Neural progenitor cell (in vitro differentiated cells): ENCODE data around the gene PCDHGB3. TPM values are rescaled to one million over a fixed set of nuclear protein-coding genes. Genes with fewer than 3 reads are reported as not detected.
"Not testable (repeated sequence)": the region's sequence is repeated elsewhere in the genome, so short reads cannot be mapped to it uniquely, and the experiment has no call there.

ENCODE experiments used
- DNase-seq: peaks from one replicate; pipeline ENCODE4 v3.0.0-alpha.2; 2016; ENCODE audit warnings: low spot score
- H2AFZ ChIP-seq: fragments of 200-600 bp; sonication (generic); replicated peaks from 2 replicates; pipeline ENCODE4 v1.6.1; 2016; ENCODE audit warnings: antibody characterized with exemption
- H3F3A ChIP-seq: fragments of 200-600 bp; sonication (generic); 2 replicates; pipeline ENCODE4 v1.6.1; 2016; ENCODE audit warnings: antibody characterized with exemption, low read depth
- H3K27ac ChIP-seq: fragments of 200-600 bp; sonication (generic); 2 replicates; pipeline ENCODE4 v1.5.1; 2016; ENCODE audit warnings: mild to moderate bottlenecking
- H3K27me3 ChIP-seq: fragments of 200-600 bp; sonication (generic); 2 replicates; pipeline ENCODE4 v1.6.1; 2016; ENCODE audit warnings: mild to moderate bottlenecking, moderate library complexity
- H3K36me3 ChIP-seq: fragments of 200-600 bp; sonication (generic); 2 replicates; pipeline ENCODE4 v1.5.1; 2016
- H3K4me1 ChIP-seq: fragments of 200-600 bp; sonication (generic); 2 replicates; pipeline ENCODE4 v1.6.1; 2016; ENCODE audit warnings: mixed run types
- H3K4me2 ChIP-seq: fragments of 200-600 bp; sonication (generic); 2 replicates; pipeline ENCODE4 v1.6.1; 2016
- H3K4me3 ChIP-seq: fragments of 200-600 bp; sonication (generic); 2 replicates; pipeline ENCODE4 v1.5.1; 2016
- H3K79me2 ChIP-seq: fragments of 200-600 bp; sonication (generic); 2 replicates; pipeline ENCODE4 v1.6.1; 2016; ENCODE audit warnings: low read depth
- H3K9ac ChIP-seq: fragments of 200-600 bp; sonication (generic); 2 replicates; pipeline ENCODE4 v1.6.1; 2016
- H3K9me3 ChIP-seq: fragments of 200-600 bp; sonication (generic); 2 replicates; pipeline ENCODE4 v1.5.1; 2016; ENCODE audit warnings: low read depth
- H4K20me1 ChIP-seq: fragments of 200-600 bp; sonication (generic); 2 replicates; pipeline ENCODE4 v1.6.1; 2016; ENCODE audit warnings: low read depth
- H3K27ac Mint-ChIP-seq: 3 replicates; pipeline ENCODE4 v1.8.0; 2021; ENCODE audit warnings: mixed read lengths
- H3K27me3 Mint-ChIP-seq: 2 replicates; pipeline ENCODE4 v1.8.0; 2022; ENCODE audit warnings: low read depth, mild to moderate bottlenecking, inconsistent platforms, moderate library complexity, mixed read lengths; ENCODE audit not compliant: insufficient read depth
- H3K36me3 Mint-ChIP-seq: 3 replicates; pipeline ENCODE4 v1.8.0; 2021; ENCODE audit warnings: mixed read lengths
- H3K4me1 Mint-ChIP-seq: 3 replicates; pipeline ENCODE4 v1.8.0; 2021; ENCODE audit warnings: mixed read lengths
- H3K4me3 Mint-ChIP-seq: 3 replicates; pipeline ENCODE4 v1.8.0; 2021; ENCODE audit warnings: mild to moderate bottlenecking, moderate library complexity, mixed read lengths
- H3K9me3 Mint-ChIP-seq: 3 replicates; pipeline ENCODE4 v1.8.0; 2020; ENCODE audit warnings: mixed read lengths
- EZH2 ChIP-seq: fragments of 200-600 bp; sonication (generic); IDR thresholded peaks from 2 replicates; pipeline ENCODE4 v1.6.1; 2017; ENCODE audit warnings: antibody characterized with exemption, mild to moderate bottlenecking, moderate library complexity
- EZH2phosphoT487 ChIP-seq: fragments of 200-600 bp; sonication (generic); IDR thresholded peaks from 2 replicates; pipeline ENCODE4 v1.6.1; 2017; ENCODE audit warnings: antibody characterized with exemption
- total RNA-seq: library from RNA; depleted of rRNA; stranded (reverse); fragments of >200 nt; gene quantifications from 2 replicates; pipeline ENCODE4 v1.2.3, GENCODE V29; 2015; ENCODE audit warnings: low replicate concordance
- TF ChIP-seq, protein P1 (sequence below): fragments of 200-600 bp; sonication (generic); IDR thresholded peaks from 2 replicates; pipeline ENCODE4 v1.5.1; 2017; ENCODE audit warnings: antibody characterized with exemption, mild to moderate bottlenecking

The PCDHGB3 gene
- total RNA-seq, 1 donor from 2014 or later, result 0.95 TPM

- no peak overlapping the region for H3K9ac ChIP-seq
- no peaks in the 10 kb centered on the region for H3K4me1 ChIP-seq
- H3K9me3 ChIP-seq, result peaks cover 3% of the 10 kb centered on the region
- no peak overlapping the region for H3K27ac Mint-ChIP-seq
- H3K4me3 Mint-ChIP-seq, result no peak overlapping the region
- no peak for DNase-seq
- H3K4me3 ChIP-seq, result no peak overlapping the region
- no peaks in the 10 kb centered on the region for H3F3A ChIP-seq
- H3K4me2 ChIP-seq, result no peak overlapping the region
- no peak overlapping the region for H2AFZ ChIP-seq
- no peak overlapping the region for H3K27ac ChIP-seq
- no peaks in the 10 kb centered on the region for H3K4me1 Mint-ChIP-seq
- H3K27me3 Mint-ChIP-seq, result peaks cover 7% of the 10 kb centered on the region
- no peaks in the 10 kb centered on the region for H3K36me3 ChIP-seq
- no peaks in the 10 kb centered on the region for H3K79me2 ChIP-seq
- TF ChIP-seq, protein P1, sequence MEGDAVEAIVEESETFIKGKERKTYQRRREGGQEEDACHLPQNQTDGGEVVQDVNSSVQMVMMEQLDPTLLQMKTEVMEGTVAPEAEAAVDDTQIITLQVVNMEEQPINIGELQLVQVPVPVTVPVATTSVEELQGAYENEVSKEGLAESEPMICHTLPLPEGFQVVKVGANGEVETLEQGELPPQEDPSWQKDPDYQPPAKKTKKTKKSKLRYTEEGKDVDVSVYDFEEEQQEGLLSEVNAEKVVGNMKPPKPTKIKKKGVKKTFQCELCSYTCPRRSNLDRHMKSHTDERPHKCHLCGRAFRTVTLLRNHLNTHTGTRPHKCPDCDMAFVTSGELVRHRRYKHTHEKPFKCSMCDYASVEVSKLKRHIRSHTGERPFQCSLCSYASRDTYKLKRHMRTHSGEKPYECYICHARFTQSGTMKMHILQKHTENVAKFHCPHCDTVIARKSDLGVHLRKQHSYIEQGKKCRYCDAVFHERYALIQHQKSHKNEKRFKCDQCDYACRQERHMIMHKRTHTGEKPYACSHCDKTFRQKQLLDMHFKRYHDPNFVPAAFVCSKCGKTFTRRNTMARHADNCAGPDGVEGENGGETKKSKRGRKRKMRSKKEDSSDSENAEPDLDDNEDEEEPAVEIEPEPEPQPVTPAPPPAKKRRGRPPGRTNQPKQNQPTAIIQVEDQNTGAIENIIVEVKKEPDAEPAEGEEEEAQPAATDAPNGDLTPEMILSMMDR, result no peak
- TF ChIP-seq EZH2phosphoT487 (no peak), EZH2 (no peak)
- H4K20me1 ChIP-seq, result no peaks in the 10 kb centered on the region
- no peaks in the 10 kb centered on the region for H3K27me3 ChIP-seq
- peaks cover 52% of the 10 kb centered on the region for H3K9me3 Mint-ChIP-seq
- H3K36me3 Mint-ChIP-seq, result peaks cover 4% of the 10 kb centered on the region
Measured at GRCh38 chr5:141371572-141372475, 1.8 kb downstream of the PCDHGB3 start.

GRCh38 chr5:141373673-141374317 is 3.8 kb downstream of the PCDHGB3 start, which contains the start of gene PCDHGA6:
TSS of gene PCDHGA6 (plus strand) at chr5:141373891. CDS start at chr5:141374084, 193 bp downstream.
- Histone ChIP-seq H3K36me3 (no peaks in the 10 kb centered on the region), H3K4me3 (no peak within 1 kb of the TSS), H3K27ac (no peak within 1 kb of the TSS), H3F3A (no peaks in the 10 kb centered on the region), H3K9ac (no peak within 1 kb of the TSS), H3K4me1 (no peaks in the 10 kb centered on the region), H3K9me3 (peaks cover 3% of the 10 kb centered on the region), H3K4me2 (no peak within 1 kb of the TSS), H3K27me3 (no peaks in the 10 kb centered on the region), H2AFZ (no peak within 1 kb of the TSS), H3K79me2 (no peaks in the 10 kb centered on the region), H4K20me1 (no peaks in the 10 kb centered on the region)
- peaks cover 53% of the 10 kb centered on the region for H3K9me3 Mint-ChIP-seq
- H3K36me3 Mint-ChIP-seq, result peaks cover 4% of the 10 kb centered on the region
- no peak within 1 kb of the TSS for H3K27ac Mint-ChIP-seq
- peaks cover 9% of the 10 kb centered on the region for H3K27me3 Mint-ChIP-seq
- TF ChIP-seq, protein P1, result no peak
- TF ChIP-seq EZH2, result no peak
- H3K4me1 Mint-ChIP-seq, result no peaks in the 10 kb centered on the region
- no peak for DNase-seq
- no peak within 1 kb of the TSS for H3K4me3 Mint-ChIP-seq

- Histone ChIP-seq H3K4me1 (no peaks in the 10 kb centered on the region), H3K79me2 (no peaks in the 10 kb centered on the region), H3K4me2 (no peak overlapping the region), H3K27ac (no peak overlapping the region), H3F3A (no peaks in the 10 kb centered on the region), H2AFZ (no peak overlapping the region), H3K9ac (no peak overlapping the region), H3K4me3 (no peak overlapping the region), H4K20me1 (no peaks in the 10 kb centered on the region), H3K27me3 (no peaks in the 10 kb centered on the region), H3K36me3 (no peaks in the 10 kb centered on the region), H3K9me3 (peaks cover 3% of the 10 kb centered on the region)
- H3K36me3 Mint-ChIP-seq, result peaks cover 4% of the 10 kb centered on the region
- no peak overlapping the region for H3K27ac Mint-ChIP-seq
- H3K27me3 Mint-ChIP-seq, result peaks cover 9% of the 10 kb centered on the region
- H3K4me1 Mint-ChIP-seq, result no peaks in the 10 kb centered on the region
- no peak overlapping the region for H3K4me3 Mint-ChIP-seq
- TF ChIP-seq, protein P1, result no peak
- TF ChIP-seq EZH2 (no peak), EZH2phosphoT487 (no peak)
- peaks cover 50% of the 10 kb centered on the region for H3K9me3 Mint-ChIP-seq
- DNase-seq, result no peak
Measured at GRCh38 chr5:141374627-141375026, 4.6 kb downstream of the PCDHGB3 start.

- not testable (repeated sequence) for H3K36me3 Mint-ChIP-seq, H3K27me3 ChIP-seq, H3K4me3 Mint-ChIP-seq, H3K27ac Mint-ChIP-seq, H3K27ac ChIP-seq, H3F3A ChIP-seq, H2AFZ ChIP-seq, H3K4me3 ChIP-seq, H3K4me1 Mint-ChIP-seq, H3K4me1 ChIP-seq, H3K27me3 Mint-ChIP-seq, DNase-seq, H3K36me3 ChIP-seq, H3K9me3 ChIP-seq, H4K20me1 ChIP-seq, H3K4me2 ChIP-seq, H3K9ac ChIP-seq, H3K79me2 ChIP-seq
- peaks cover 48% of the 10 kb centered on the region for H3K9me3 Mint-ChIP-seq
Measured at GRCh38 chr5:141375444-141376155, 5.6 kb downstream of the PCDHGB3 start.
